Breast epithelium (tissue), 4 donors: Measurements from ENCODE around the gene GMDS. TPM values are rescaled to one million over a fixed set of nuclear protein-coding genes. Genes with fewer than 3 reads are reported as not detected.

Experiments used
- DNase-seq, 2 donors: peaks; one replicate each; pipeline ENCODE4 v3.0.0-alpha.2; 2019; ENCODE audit warnings: low spot score in 2 of 2
- H3K27ac ChIP-seq, 2 donors: fragments of 200-600 bp; sonication (generic) in 1 of 2; one replicate each; pipeline ENCODE4 v1.5.1; 2016 to 2019; ENCODE audit warnings: mild to moderate bottlenecking in 1 of 2
- H3K27me3 ChIP-seq, 2 donors: fragments of 200-600 bp; sonication (generic) in 1 of 2; one replicate each; pipeline versions ENCODE4 v1.5.1 to v1.6.0; 2017 to 2019; ENCODE audit warnings: control low read depth in 1 of 2, mild to moderate bottlenecking in 1 of 2
- H3K36me3 ChIP-seq: fragments of 200-600 bp; one replicate; pipeline ENCODE4 v1.5.1; 2019
- H3K4me1 ChIP-seq, 2 donors: fragments of 200-600 bp; sonication (generic); one replicate each; pipeline ENCODE4 v1.5.1; 2016 to 2019; ENCODE audit warnings: control low read depth in 1 of 2
- H3K4me3 ChIP-seq, 3 donors: fragments of 200-600 bp; sonication (generic); 1 replicate in 2 of 3; 2 replicates in 1 of 3; pipeline ENCODE4 v1.5.1; 2016 to 2019; ENCODE audit warnings: mild to moderate bottlenecking in 3 of 3, moderate library complexity in 2 of 3
- H3K9me3 ChIP-seq, 2 donors: fragments of 200-600 bp; sonication (generic) in 1 of 2; one replicate each; pipeline ENCODE4 v1.5.1; 2016 to 2019; ENCODE audit warnings: control low read depth in 1 of 2
- POLR2A ChIP-seq: fragments of 450-650 bp; IDR thresholded peaks from one replicate; pipeline ENCODE4 v1.6.1; 2016; ENCODE audit warnings: antibody characterized with exemption, mild to moderate bottlenecking, moderate library complexity
- POLR2AphosphoS5 ChIP-seq, 3 donors: sonication (generic); formaldehyde crosslinking; IDR thresholded peaks; one replicate each; pipeline ENCODE4 v1.6.1; 2017; ENCODE audit warnings: antibody characterized with exemption in 3 of 3
- intact Hi-C: fragments of 100-400 bp; cut with DNase I; formaldehyde crosslinking; loops from one replicate; pipeline ENCODE4 v1.15.1; 2023; ENCODE audit warnings: low total_unique reads
- total RNA-seq, 3 donors: library from RNA; depleted of rRNA; stranded (reverse); fragments of >200 nt; gene quantifications; one replicate each; pipeline ENCODE4 v1.1.0, GENCODE V29; 2016
- TF ChIP-seq, protein P1 (sequence below), 3 donors: fragments of 450-650 bp; IDR thresholded peaks; one replicate each; pipeline ENCODE4 v1.5.1; 2016 to 2017; ENCODE audit warnings: antibody characterized with exemption in 3 of 3, mild to moderate bottlenecking in 3 of 3, moderate library complexity in 3 of 3

GMDS gene
- total RNA-seq, 3 donors from 2014 or later, result 7.5 to 29.2 (median 17.0) TPM

DNA sequence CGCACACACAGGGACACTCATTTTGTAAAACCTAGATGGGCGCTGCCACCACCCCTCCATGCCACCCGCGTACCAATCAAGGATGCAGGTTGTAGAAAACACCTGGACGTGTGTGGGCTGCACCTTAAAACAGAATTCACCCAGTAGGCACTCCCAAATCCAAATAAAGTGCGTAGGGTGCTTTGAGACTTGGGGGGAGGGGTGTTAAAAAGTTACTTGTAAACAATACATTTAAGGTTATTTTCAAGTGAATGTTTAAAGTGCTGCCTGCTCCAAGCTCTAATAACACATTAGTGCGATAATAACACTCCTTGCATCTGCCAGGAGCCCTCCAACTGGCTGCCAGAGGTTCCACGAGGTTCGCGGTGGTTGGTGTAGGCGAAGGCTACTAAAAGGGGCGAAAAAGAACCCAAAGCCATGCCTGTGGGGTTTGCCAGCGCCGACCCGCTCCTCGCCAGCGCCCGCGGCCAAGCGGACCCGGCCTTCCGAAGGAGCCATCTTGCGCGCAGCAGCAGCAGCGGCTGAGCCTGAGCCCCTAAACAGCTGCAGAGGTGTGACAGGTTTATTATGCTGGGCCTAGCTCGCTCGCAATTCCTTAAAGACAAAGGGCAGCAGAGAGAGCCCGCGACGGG is 624.2 kb downstream of the GMDS start:
- intact Hi-C loops, result no loop called here
- no peaks in the 10 kb centered on the region for H3K9me3 ChIP-seq
- DNase-seq, result no peak
- no peak overlapping the region for H3K27ac ChIP-seq
- H3K27me3 ChIP-seq, result peaks cover 0 to 6% of the 10 kb centered on the region in 2 donors
- no peak overlapping the region for H3K4me3 ChIP-seq
- H3K4me1 ChIP-seq, result no peaks in the 10 kb centered on the region
- TF ChIP-seq, protein P1, sequence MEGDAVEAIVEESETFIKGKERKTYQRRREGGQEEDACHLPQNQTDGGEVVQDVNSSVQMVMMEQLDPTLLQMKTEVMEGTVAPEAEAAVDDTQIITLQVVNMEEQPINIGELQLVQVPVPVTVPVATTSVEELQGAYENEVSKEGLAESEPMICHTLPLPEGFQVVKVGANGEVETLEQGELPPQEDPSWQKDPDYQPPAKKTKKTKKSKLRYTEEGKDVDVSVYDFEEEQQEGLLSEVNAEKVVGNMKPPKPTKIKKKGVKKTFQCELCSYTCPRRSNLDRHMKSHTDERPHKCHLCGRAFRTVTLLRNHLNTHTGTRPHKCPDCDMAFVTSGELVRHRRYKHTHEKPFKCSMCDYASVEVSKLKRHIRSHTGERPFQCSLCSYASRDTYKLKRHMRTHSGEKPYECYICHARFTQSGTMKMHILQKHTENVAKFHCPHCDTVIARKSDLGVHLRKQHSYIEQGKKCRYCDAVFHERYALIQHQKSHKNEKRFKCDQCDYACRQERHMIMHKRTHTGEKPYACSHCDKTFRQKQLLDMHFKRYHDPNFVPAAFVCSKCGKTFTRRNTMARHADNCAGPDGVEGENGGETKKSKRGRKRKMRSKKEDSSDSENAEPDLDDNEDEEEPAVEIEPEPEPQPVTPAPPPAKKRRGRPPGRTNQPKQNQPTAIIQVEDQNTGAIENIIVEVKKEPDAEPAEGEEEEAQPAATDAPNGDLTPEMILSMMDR (IDR thresholded peaks at IDR 0.05), result no peak
- TF ChIP-seq POLR2A, result no peak
- no peak for TF ChIP-seq POLR2AphosphoS5 (IDR thresholded peaks at IDR 0.05)
- no peaks in the 10 kb centered on the region for H3K36me3 ChIP-seq

DNA sequence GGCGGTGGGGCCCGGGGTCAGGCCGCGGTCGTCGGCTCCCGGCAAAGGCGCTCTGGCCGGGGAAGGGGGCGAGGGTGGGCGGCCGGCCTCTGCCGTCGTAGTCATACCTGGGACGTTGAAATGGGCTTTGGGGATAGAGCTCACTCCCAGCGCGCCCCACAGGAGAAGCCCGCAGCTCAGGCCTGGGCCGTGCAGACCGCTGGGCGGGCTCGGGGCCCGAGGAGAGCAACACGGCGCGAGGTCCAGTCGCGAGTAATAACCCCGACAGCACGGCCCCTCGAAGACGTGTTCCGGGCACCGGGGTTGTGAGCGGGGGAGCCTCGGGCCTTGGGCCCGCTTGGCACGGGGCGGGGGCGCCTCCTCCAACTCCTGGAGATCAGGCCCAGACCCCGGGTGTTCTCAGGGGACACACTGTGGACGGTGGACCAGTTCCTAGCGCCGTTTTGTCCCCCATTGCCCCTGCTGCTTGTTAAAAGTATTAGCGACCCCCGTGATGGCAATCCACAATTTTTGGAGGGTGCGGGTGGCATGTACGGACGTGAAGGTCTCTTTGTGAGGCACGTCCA is 624.8 kb downstream of the GMDS start:
- DNase-seq, result no peak
- H3K27ac ChIP-seq, result no peak overlapping the region
- H3K4me1 ChIP-seq, result no peaks in the 10 kb centered on the region
- peaks cover 0 to 6% of the 10 kb centered on the region in 2 donors for H3K27me3 ChIP-seq
- H3K4me3 ChIP-seq, result no peak overlapping the region
- H3K9me3 ChIP-seq, result no peaks in the 10 kb centered on the region
- TF ChIP-seq, protein P1 (IDR thresholded peaks at IDR 0.05), result no peak
- TF ChIP-seq POLR2A (no peak), POLR2AphosphoS5 (IDR thresholded peaks at IDR 0.05) (no peak)
- intact Hi-C loops, result no loop called here
- no peaks in the 10 kb centered on the region for H3K36me3 ChIP-seq

DNA sequence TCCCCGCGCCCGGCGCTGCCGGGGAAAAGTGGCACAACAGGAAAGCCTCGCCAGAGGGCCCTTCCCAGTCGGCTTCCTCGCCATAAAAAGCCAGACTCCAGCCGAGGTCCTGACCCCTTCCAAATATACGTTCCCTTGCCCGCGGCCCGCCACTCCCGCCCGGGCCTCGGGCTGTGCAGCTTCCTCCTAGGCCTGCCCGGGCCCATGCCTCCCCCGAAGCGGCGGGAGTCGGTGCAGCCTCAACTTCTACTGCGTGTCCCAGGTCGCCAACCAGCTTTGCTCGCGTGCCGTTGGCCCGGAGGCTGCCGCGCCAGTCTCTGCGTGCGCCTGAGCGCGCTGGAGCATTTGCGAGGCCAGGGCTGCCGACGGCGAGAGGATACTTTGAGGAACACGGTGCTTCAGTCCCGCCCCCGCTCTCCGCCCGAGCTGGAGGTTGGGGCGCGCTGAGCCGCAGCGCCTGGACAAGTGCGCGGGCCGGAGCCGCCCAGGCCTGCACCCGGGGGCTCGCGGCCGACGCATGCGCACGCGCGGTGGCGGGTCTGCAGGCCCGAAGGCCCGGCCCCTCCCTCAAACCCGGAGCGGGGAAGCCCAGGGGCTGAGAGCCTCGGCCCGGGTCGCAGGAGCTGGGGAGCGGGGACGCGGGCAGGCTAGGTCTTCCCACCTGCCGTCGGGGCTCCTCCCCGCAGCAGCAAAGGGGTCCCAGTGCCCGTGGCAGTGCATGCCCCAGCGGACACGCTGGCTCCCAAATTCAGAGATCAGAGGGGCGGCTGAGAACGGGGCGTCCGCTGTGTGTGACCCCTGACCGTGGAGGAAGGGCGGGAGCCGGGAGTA is 625.5 kb downstream of the GMDS start:
- Histone ChIP-seq H3K27me3 (peaks cover 0 to 6% of the 10 kb centered on the region in 2 donors), H3K4me3 (peak overlapping the region in 2 of 3 donors; percentile 15 to 45), H3K4me1 (no peaks in the 10 kb centered on the region), H3K36me3 (no peaks in the 10 kb centered on the region), H3K9me3 (no peaks in the 10 kb centered on the region), H3K27ac (no peak overlapping the region)
- intact Hi-C loops, result loop anchor here (10.0 kb wide), 2 partner anchors 145 to 625 kb away; partner anchors contain the start of gene GMDS
- TF ChIP-seq POLR2AphosphoS5 (IDR thresholded peaks at IDR 0.05), result no peak
- no peak for TF ChIP-seq POLR2A
- TF ChIP-seq, protein P1 (IDR thresholded peaks at IDR 0.05), result no peak
- DNase-seq, result no peak

DNA sequence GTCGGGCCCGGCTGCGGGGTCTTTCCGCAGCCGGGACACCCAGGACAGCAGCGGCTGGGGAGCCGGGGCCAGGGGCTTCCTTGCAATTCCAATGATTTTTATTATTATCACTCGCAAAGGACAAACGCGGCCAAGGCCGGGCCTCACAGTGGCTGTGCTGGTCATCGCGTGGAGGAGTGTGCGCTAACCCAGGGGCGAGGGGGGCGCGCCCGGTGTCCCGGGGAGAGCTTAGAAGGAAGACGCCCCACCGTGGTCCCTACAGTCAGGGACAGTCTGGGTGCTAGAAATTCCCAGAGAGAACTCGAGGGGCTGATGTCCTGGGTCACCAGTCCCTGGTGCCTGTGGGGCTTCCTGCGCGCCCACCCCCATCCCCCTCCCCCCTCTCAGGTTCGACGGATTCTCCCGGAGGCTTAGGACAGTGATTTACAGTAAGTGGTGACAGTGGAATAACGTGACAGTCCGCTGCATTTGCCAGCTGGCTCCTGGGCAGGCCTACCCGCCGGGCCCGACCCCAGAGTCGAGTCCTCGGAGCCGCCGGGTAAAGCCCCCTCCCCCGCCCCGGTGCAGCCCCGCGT is 626.2 kb downstream of the GMDS start:
- intact Hi-C loops, result loop anchor here (10.0 kb wide), 2 partner anchors 146 to 626 kb away; partner anchors contain the start of gene GMDS
- TF ChIP-seq POLR2AphosphoS5 (IDR thresholded peaks at IDR 0.05) (no peak), POLR2A (no peak)
- no peak for DNase-seq
- no peaks in the 10 kb centered on the region for H3K4me1 ChIP-seq
- no peaks in the 10 kb centered on the region for H3K36me3 ChIP-seq
- no peaks in the 10 kb centered on the region for H3K9me3 ChIP-seq
- H3K4me3 ChIP-seq, result peak overlapping the region in 1 of 3 donors; percentile 15
- H3K27ac ChIP-seq, result no peak overlapping the region
- peaks cover 0 to 4% of the 10 kb centered on the region in 2 donors for H3K27me3 ChIP-seq

DNA sequence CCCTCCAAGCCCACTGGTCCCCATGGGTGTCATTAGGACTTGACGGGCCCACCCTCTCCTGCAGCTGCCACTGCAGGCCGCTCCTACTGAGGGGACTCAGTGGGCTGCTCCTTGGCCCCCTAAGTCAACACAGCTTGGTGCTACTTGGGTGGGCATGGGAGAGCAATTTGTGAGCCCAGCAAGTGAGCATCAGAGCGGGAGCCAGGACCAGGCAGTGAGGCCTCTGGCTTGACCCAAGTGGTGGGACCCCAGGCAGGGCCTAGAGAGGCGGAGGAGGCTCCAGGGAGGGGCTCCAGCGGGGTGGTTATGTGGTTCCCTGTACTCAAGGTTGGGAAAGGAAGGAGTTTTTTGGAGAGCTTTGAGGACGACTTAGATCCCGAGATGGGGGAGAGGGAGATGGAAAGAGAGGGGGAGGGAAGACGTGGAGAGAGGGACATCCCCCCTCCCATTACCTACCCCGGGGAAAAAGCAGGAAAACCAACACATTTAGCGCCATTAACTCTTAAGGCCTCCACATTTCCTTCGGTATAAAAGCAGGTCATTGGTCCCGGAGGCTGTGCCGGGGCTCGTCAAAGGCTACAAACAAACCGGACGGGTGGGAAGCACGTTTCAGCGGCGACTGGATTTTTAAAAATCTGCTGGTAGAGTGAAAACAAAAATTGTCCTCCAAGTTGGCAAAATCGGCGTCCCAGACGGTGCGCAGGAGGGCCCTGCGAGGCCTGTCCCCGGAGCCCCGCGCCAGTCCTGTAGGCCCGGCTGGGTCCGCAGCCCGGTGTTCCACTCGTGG is 626.9 kb downstream of the GMDS start:
- H3K27ac ChIP-seq, result no peak overlapping the region
- H3K4me1 ChIP-seq, result no peaks in the 10 kb centered on the region
- no peaks in the 10 kb centered on the region for H3K9me3 ChIP-seq
- H3K27me3 ChIP-seq, result no peaks in the 10 kb centered on the region
- TF ChIP-seq POLR2AphosphoS5 (IDR thresholded peaks at IDR 0.05), result no peak
- TF ChIP-seq POLR2A, result no peak
- TF ChIP-seq, protein P1 (IDR thresholded peaks at IDR 0.05), result no peak
- intact Hi-C loops, result loop anchor here (10.0 kb wide), 2 partner anchors 146 to 626 kb away; partner anchors contain the start of gene GMDS
- DNase-seq, result no peak
- no peak overlapping the region for H3K4me3 ChIP-seq
- H3K36me3 ChIP-seq, result no peaks in the 10 kb centered on the region
